ENCODE measurements around the gene FTL. TPM values are rescaled to one million over a fixed set of nuclear protein-coding genes. Genes with fewer than 3 reads are reported as not detected.

Gene FTL
- total RNA-seq, 1 experiment from 2014 or later, result 1,245 TPM

DNA sequence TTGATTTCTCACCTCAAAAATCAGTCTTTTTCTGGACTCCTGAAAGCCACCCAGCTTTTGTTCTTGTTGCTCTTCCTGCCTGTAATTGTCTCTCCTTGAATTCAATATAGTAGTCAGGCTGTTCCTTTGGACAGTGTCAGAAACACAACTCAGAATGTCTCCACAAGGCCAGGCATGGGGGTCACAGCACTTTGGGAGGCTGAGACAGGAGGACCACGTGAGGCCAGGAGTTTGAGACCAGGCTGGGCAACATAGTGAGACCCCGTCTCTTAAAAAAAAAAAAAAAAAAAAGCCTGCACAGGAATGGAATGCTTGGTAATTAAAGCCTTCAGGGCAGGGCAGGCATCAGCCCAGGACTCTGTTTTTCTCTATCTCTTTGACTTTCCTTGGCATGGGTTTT lies 19.3 kb upstream of the FTL start:
- TF ChIP-seq, protein P1, sequence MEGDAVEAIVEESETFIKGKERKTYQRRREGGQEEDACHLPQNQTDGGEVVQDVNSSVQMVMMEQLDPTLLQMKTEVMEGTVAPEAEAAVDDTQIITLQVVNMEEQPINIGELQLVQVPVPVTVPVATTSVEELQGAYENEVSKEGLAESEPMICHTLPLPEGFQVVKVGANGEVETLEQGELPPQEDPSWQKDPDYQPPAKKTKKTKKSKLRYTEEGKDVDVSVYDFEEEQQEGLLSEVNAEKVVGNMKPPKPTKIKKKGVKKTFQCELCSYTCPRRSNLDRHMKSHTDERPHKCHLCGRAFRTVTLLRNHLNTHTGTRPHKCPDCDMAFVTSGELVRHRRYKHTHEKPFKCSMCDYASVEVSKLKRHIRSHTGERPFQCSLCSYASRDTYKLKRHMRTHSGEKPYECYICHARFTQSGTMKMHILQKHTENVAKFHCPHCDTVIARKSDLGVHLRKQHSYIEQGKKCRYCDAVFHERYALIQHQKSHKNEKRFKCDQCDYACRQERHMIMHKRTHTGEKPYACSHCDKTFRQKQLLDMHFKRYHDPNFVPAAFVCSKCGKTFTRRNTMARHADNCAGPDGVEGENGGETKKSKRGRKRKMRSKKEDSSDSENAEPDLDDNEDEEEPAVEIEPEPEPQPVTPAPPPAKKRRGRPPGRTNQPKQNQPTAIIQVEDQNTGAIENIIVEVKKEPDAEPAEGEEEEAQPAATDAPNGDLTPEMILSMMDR (conservative IDR thresholded peaks at IDR 0.05), result no peak
- Mint-ChIP-seq H3K4me3 (no peak overlapping the region), H3K27ac (no peak overlapping the region)

More for the DNA sequence above, 19.3 kb upstream of the FTL start:
- Histone ChIP-seq H3K23me2 (ENCODE audit: insufficient read length, low read depth, low read length, poor library complexity, severe bottlenecking) (no peaks in the 10 kb centered on the region), H4K8ac (replicated peaks; ENCODE audit: insufficient read length, low read depth, low read length) (no peak overlapping the region), H3K4ac (ENCODE audit: low read depth, low read length) (no peak overlapping the region), H3K9ac (ENCODE audit: extremely low read depth, insufficient read length, low read length) (no peak overlapping the region), H3K79me1 (ENCODE audit: insufficient read depth, low read depth, low read length, poor library complexity, severe bottlenecking) (no peaks in the 10 kb centered on the region), H2BK20ac (ENCODE audit: low read depth, low read length, poor library complexity, severe bottlenecking) (no peak overlapping the region), H3K9me3 (ENCODE audit: control insufficient read depth, low read depth, low read length) (no peaks in the 10 kb centered on the region), H4K20me1 (ENCODE audit: control insufficient read depth, insufficient read depth, insufficient read length) (no peaks in the 10 kb centered on the region), H4K5ac (ENCODE audit: insufficient read length, low read depth, low read length) (no peak overlapping the region), H3K56ac (ENCODE audit: insufficient read length, low read depth, low read length) (no peak overlapping the region), H3K27me3 (ENCODE audit: insufficient read depth, low read length) (no peaks in the 10 kb centered on the region; the same call in 1 of the 2 replicates), H4K91ac (ENCODE audit: insufficient read length, low read depth, low read length) (no peak overlapping the region), H3K14ac (ENCODE audit: insufficient read depth, low read length) (no peak overlapping the region), H2BK5ac (ENCODE audit: insufficient read length, low read length) (no peak overlapping the region), H3K18ac (ENCODE audit: insufficient read length, low read depth, low read length) (no peak overlapping the region), H3K4me1 (ENCODE audit: insufficient read depth, low read length) (no peaks in the 10 kb centered on the region), H2AFZ (ENCODE audit: low read length) (no peak overlapping the region), H3K23ac (ENCODE audit: insufficient read length, low read depth, low read length) (no peak overlapping the region), H2BK120ac (ENCODE audit: low read depth, low read length, poor library complexity, severe bottlenecking) (no peak overlapping the region), H2BK12ac (ENCODE audit: insufficient read length, low read depth, low read length) (no peak overlapping the region), H3K79me2 (ENCODE audit: insufficient read depth, low read length) (no peaks in the 10 kb centered on the region), H3T11ph (ENCODE audit: low read length) (no peak overlapping the region), H3K4me2 (ENCODE audit: insufficient read depth, insufficient read length, low read length) (no peak overlapping the region), H2BK15ac (ENCODE audit: low read depth, low read length) (no peak overlapping the region), H3K27ac (ENCODE audit: insufficient read length, low read depth, low read length) (no peak overlapping the region), H2AK5ac (ENCODE audit: insufficient read length, low read length) (no peak overlapping the region)
- Mint-ChIP-seq H3K9me3 (peaks cover 0 to 2% of the 10 kb centered on the region in 2 experiments; a peak in 4 of 5 replicates), H3K27me3 (ENCODE audit: low read depth) (0 out of 2 replicates have a peak, but pooled peaks cover 5% of the 10 kb centered on the region), H3K36me3 (ENCODE audit: insufficient read depth in 1 of 3, low read depth in 3 of 3) (peaks cover 6 to 8% (median 6%) of the 10 kb centered on the region in 3 experiments; a peak in 5 of 7 replicates), H3K4me1 (no peaks in the 10 kb centered on the region)
- WGBS (ENCODE audit: extremely low coverage, insufficient read length, low lambda C conversion rate), result no CpG with 5 or more reads among the region's 2 CpGs
- DNase-seq, result no peak

Measured in H9 (cell line).